ENCODE measurements around the gene HNRNPA0. TPM values are rescaled to one million over a fixed set of nuclear protein-coding genes. Genes with fewer than 3 reads are reported as not detected.

The HNRNPA0 gene
- total RNA-seq, 1 experiment from 2014 or later: 38.9 TPM

GRCh38 chr5:137782984-137783536, 28.9 kb upstream of the HNRNPA0 start:
- RAD21 ChIA-PET (ENCODE audit: low non-redundant PET in 1 of 2, low total read pairs in 2 of 2, uncharacterized antibody in 2 of 2, unreplicated experiment in 2 of 2): no interaction called here

More at GRCh38 chr5:137782984-137783536, 28.9 kb upstream of the HNRNPA0 start:
- Histone ChIP-seq H3K4me3 (replicated peaks in 1 of 2; ENCODE audit: low read depth in 1 of 2, low read length in 2 of 2) (no peak overlapping the region), H3K36me3 (ENCODE audit: control insufficient read depth in 1 of 2, insufficient read depth in 2 of 2, low read length in 2 of 2) (no peaks in the 10 kb centered on the region), H4K20me1 (ENCODE audit: insufficient read depth) (no peaks in the 10 kb centered on the region), H2AFZ (ENCODE audit: low read depth, low read length, poor library complexity, severe bottlenecking) (no peak overlapping the region), H3K27me3 (ENCODE audit: insufficient read depth, low read length) (no peaks in the 10 kb centered on the region), H3K9me3 (ENCODE audit: control insufficient read depth in 1 of 2, insufficient read depth in 1 of 2, low read depth in 1 of 2, low read length in 2 of 2) (no peaks in the 10 kb centered on the region), H3K4me1 (ENCODE audit: control insufficient read depth in 1 of 2, insufficient read depth in 2 of 2, low read length in 2 of 2) (no peaks in the 10 kb centered on the region), H3K79me2 (ENCODE audit: insufficient read depth, low read length) (no peaks in the 10 kb centered on the region), H3K9me2 (ENCODE audit: insufficient read depth) (no peaks in the 10 kb centered on the region), H3K9ac (ENCODE audit: low read length) (no peak overlapping the region), H3K27ac (ENCODE audit: low read depth, low read length) (no peak overlapping the region), H3K4me2 (ENCODE audit: low read length) (no peak overlapping the region)
- no peak for ATAC-seq
- no peak for DNase-seq (ENCODE audit: low read depth, low spot score)
- no TSS peak for BruUV-seq (replicated peaks)
- no peak for TF ChIP-seq SRF (IDR thresholded peaks at IDR 0.05; ENCODE audit: low read depth)
- TF ChIP-seq YY1 (IDR thresholded peaks at IDR 0.05; ENCODE audit: extremely low read depth, insufficient replicate concordance, low read depth, low read length): no peak
- no peak for TF ChIP-seq FOSL1 (IDR thresholded peaks at IDR 0.05; ENCODE audit: low read depth)
- no peak for TF ChIP-seq RAD21 (IDR thresholded peaks at IDR 0.05; ENCODE audit: low read depth)
- no peak for TF ChIP-seq CEBPB (IDR thresholded peaks at IDR 0.05; ENCODE audit: low read depth)
- TF ChIP-seq, protein P1, sequence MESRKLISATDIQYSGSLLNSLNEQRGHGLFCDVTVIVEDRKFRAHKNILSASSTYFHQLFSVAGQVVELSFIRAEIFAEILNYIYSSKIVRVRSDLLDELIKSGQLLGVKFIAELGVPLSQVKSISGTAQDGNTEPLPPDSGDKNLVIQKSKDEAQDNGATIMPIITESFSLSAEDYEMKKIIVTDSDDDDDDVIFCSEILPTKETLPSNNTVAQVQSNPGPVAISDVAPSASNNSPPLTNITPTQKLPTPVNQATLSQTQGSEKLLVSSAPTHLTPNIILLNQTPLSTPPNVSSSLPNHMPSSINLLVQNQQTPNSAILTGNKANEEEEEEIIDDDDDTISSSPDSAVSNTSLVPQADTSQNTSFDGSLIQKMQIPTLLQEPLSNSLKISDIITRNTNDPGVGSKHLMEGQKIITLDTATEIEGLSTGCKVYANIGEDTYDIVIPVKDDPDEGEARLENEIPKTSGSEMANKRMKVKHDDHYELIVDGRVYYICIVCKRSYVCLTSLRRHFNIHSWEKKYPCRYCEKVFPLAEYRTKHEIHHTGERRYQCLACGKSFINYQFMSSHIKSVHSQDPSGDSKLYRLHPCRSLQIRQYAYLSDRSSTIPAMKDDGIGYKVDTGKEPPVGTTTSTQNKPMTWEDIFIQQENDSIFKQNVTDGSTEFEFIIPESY (IDR thresholded peaks at IDR 0.05; ENCODE audit: extremely low read depth, insufficient replicate concordance, low read length): no peak
- TF ChIP-seq POLR2AphosphoS5 (IDR thresholded peaks at IDR 0.05; ENCODE audit: low read depth, low read length): no peak
- TF ChIP-seq, protein P2, sequence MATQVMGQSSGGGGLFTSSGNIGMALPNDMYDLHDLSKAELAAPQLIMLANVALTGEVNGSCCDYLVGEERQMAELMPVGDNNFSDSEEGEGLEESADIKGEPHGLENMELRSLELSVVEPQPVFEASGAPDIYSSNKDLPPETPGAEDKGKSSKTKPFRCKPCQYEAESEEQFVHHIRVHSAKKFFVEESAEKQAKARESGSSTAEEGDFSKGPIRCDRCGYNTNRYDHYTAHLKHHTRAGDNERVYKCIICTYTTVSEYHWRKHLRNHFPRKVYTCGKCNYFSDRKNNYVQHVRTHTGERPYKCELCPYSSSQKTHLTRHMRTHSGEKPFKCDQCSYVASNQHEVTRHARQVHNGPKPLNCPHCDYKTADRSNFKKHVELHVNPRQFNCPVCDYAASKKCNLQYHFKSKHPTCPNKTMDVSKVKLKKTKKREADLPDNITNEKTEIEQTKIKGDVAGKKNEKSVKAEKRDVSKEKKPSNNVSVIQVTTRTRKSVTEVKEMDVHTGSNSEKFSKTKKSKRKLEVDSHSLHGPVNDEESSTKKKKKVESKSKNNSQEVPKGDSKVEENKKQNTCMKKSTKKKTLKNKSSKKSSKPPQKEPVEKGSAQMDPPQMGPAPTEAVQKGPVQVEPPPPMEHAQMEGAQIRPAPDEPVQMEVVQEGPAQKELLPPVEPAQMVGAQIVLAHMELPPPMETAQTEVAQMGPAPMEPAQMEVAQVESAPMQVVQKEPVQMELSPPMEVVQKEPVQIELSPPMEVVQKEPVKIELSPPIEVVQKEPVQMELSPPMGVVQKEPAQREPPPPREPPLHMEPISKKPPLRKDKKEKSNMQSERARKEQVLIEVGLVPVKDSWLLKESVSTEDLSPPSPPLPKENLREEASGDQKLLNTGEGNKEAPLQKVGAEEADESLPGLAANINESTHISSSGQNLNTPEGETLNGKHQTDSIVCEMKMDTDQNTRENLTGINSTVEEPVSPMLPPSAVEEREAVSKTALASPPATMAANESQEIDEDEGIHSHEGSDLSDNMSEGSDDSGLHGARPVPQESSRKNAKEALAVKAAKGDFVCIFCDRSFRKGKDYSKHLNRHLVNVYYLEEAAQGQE (IDR thresholded peaks at IDR 0.05; ENCODE audit: low read depth): no peak
- TF ChIP-seq POLR2A (IDR thresholded peaks at IDR 0.05; ENCODE audit: borderline replicate concordance, extremely low read depth, insufficient read depth, insufficient read length): no peak
- no peak for TF ChIP-seq EGR1 (IDR thresholded peaks at IDR 0.05; ENCODE audit: low read depth)
- TF ChIP-seq ATF3 (IDR thresholded peaks at IDR 0.05): no peak
- no peak for TF ChIP-seq ZFX (IDR thresholded peaks at IDR 0.05)
- TF ChIP-seq MAX (IDR thresholded peaks at IDR 0.05): no peak
- TF ChIP-seq ELF1 (IDR thresholded peaks at IDR 0.05; ENCODE audit: borderline replicate concordance, low read depth): no peak
- no peak for TF ChIP-seq EZH2phosphoT487 (IDR thresholded peaks at IDR 0.05; ENCODE audit: borderline replicate concordance)
- TF ChIP-seq ZNF274 (IDR thresholded peaks at IDR 0.05; ENCODE audit: low read depth, low read length): no peak
- ChIA-PET POLR2A (no interaction called here), CTCF (no interaction called here)
- intact Hi-C loops (cut with micrococcal nuclease): no loop called here
